Measurements from ENCODE around the gene MAK. TPM values are rescaled to one million over a fixed set of nuclear protein-coding genes. Genes with fewer than 3 reads are reported as not detected.
A peak's percentile ranks its signal among the peaks of the same experiment; 100 is the strongest.

The MAK gene
- polyA plus RNA-seq, 1 donor (not counting 4 experiments of a cell fraction or from before 2014, with no cell fraction given) = not detected

DNA sequence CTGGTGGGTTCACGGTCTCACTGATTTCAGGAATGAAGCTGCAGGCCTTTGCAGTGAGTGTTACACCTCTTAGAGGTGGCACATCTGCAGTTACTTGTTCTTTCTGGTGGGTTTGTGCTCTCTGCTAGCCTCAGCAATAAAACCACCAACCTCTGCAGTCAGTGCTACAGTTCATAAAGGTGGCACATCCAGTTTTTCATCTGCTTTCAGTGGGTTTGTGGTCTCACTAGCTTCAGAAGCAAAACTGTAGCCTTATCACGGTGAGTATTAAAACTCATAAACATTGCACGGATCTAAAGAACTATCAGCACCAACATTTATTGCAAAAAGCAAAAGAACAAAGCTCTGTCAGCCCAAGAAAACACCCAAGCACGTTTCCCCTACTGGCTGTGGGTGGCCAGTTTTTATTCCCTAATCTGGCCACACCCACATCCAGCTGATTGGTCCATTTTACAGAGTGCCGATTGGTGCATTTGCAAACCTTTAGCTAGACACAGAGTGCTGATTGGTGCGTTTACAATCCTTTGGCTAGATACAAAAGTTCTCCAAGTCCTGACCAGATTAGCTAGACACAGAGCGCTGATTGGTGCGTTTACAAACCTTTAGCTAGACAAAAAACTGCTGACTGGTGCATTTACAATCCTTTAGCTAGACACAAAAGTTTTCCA lies 118.9 kb downstream of the MAK start:
- H4K20me1 ChIP-seq (ENCODE audit: control insufficient read depth, extremely low read depth, insufficient read depth, low read length) = no peaks in the 10 kb centered on the region
- DNase-seq (ENCODE audit: low read depth, low spot score) (no peak), FAIRE-seq (no peak)
- dilution Hi-C loops (cut with MboI; ENCODE audit: extremely low pct_ligation_motif_present, low sequenced_read_pairs) = no loop called here
- peaks cover 5% of the 10 kb centered on the region for H3K9me3 ChIP-seq (ENCODE audit: control insufficient read depth, low read depth, low read length)
- H3K4me1 ChIP-seq (ENCODE audit: control insufficient read depth, extremely low read depth, insufficient read depth, low read length) = peaks cover 17% of the 10 kb centered on the region
- H3K4me3 ChIP-seq (ENCODE audit: control insufficient read depth in 2 of 3, extremely low read depth in 1 of 3, insufficient read depth in 2 of 3, low read depth in 1 of 3, low read length in 3 of 3) = peak overlapping the region in 2 of 3 experiments; percentile 45 to 51
- H3K79me2 ChIP-seq (ENCODE audit: control insufficient read depth, insufficient read depth, low read length) = peaks cover 15% of the 10 kb centered on the region
- H3K4me2 ChIP-seq (ENCODE audit: control insufficient read depth, extremely low read depth, insufficient read depth, low read depth, low read length) = no peak overlapping the region
- H2AFZ ChIP-seq (ENCODE audit: control insufficient read depth, low read length) = no peak overlapping the region
- TF ChIP-seq, protein P1, sequence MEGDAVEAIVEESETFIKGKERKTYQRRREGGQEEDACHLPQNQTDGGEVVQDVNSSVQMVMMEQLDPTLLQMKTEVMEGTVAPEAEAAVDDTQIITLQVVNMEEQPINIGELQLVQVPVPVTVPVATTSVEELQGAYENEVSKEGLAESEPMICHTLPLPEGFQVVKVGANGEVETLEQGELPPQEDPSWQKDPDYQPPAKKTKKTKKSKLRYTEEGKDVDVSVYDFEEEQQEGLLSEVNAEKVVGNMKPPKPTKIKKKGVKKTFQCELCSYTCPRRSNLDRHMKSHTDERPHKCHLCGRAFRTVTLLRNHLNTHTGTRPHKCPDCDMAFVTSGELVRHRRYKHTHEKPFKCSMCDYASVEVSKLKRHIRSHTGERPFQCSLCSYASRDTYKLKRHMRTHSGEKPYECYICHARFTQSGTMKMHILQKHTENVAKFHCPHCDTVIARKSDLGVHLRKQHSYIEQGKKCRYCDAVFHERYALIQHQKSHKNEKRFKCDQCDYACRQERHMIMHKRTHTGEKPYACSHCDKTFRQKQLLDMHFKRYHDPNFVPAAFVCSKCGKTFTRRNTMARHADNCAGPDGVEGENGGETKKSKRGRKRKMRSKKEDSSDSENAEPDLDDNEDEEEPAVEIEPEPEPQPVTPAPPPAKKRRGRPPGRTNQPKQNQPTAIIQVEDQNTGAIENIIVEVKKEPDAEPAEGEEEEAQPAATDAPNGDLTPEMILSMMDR (optimal IDR thresholded peaks at IDR 0.05 in 1 of 3, IDR thresholded peaks at IDR 0.05 in 1 of 3, conservative IDR thresholded peaks at IDR 0.05 in 1 of 3; ENCODE audit: extremely low read depth in 1 of 3, insufficient read depth in 2 of 3, low read length in 3 of 3) = no peak
- no peak for TF ChIP-seq EZH2 (IDR thresholded peaks at IDR 0.05; ENCODE audit: low read length)
- H3K36me3 ChIP-seq (ENCODE audit: control insufficient read depth in 2 of 2, extremely low read depth in 1 of 2, insufficient read depth in 2 of 2, low read length in 2 of 2) = no peaks in the 10 kb centered on the region
- H3K27me3 ChIP-seq (ENCODE audit: control insufficient read depth, extremely low read depth, insufficient read depth, low read length) = no peaks in the 10 kb centered on the region
- no peak overlapping the region for H3K27ac ChIP-seq (ENCODE audit: control insufficient read depth, insufficient read depth, low read length)
- H3K9ac ChIP-seq (ENCODE audit: control insufficient read depth, extremely low read depth, insufficient read depth, low read length) = no peak overlapping the region
- no peaks in the 10 kb centered on the region for H3K9me1 ChIP-seq (ENCODE audit: control insufficient read depth, extremely low read depth, insufficient read depth, low read length)

DNA sequence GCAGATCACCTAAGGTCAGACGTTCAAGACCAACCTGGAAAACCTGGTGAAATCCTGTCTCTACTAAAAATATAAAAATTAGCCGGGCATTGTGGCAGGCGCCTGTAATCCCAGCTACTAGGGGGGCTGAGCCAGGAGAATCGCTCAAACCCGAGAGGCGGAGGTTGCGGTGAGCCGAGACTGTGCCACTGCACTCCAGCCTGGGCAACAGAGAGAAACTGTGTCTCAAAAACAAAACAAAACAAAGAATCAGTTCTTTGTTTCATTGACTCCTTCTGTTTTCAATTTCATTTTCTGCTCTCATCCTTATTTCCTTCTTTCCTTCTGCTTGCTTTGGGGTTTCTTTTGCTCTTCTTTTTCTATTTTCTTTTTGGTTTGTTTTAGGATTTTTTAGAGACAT lies 124.4 kb downstream of the MAK start:
- TF ChIP-seq EZH2 (IDR thresholded peaks at IDR 0.05; ENCODE audit: low read length) = no peak
- TF ChIP-seq, protein P1 (optimal IDR thresholded peaks at IDR 0.05 in 1 of 3, IDR thresholded peaks at IDR 0.05 in 1 of 3, conservative IDR thresholded peaks at IDR 0.05 in 1 of 3; ENCODE audit: extremely low read depth in 1 of 3, insufficient read depth in 2 of 3, low read length in 3 of 3) = no peak
- H3K4me2 ChIP-seq (ENCODE audit: control insufficient read depth, extremely low read depth, insufficient read depth, low read depth, low read length) = no peak overlapping the region
- no peak overlapping the region for H3K9ac ChIP-seq (ENCODE audit: control insufficient read depth, extremely low read depth, insufficient read depth, low read length)
- FAIRE-seq = no peak
- H3K79me2 ChIP-seq (ENCODE audit: control insufficient read depth, insufficient read depth, low read length) = no peaks in the 10 kb centered on the region
- H3K4me1 ChIP-seq (ENCODE audit: control insufficient read depth, extremely low read depth, insufficient read depth, low read length) = no peaks in the 10 kb centered on the region
- DNase-seq (ENCODE audit: low read depth, low spot score) = no peak
- H4K20me1 ChIP-seq (ENCODE audit: control insufficient read depth, extremely low read depth, insufficient read depth, low read length) = no peaks in the 10 kb centered on the region
- no peaks in the 10 kb centered on the region for H3K9me1 ChIP-seq (ENCODE audit: control insufficient read depth, extremely low read depth, insufficient read depth, low read length)
- no peaks in the 10 kb centered on the region for H3K27me3 ChIP-seq (ENCODE audit: control insufficient read depth, extremely low read depth, insufficient read depth, low read length)
- peaks cover 3% of the 10 kb centered on the region for H3K9me3 ChIP-seq (ENCODE audit: control insufficient read depth, low read depth, low read length)
- H3K27ac ChIP-seq (ENCODE audit: control insufficient read depth, insufficient read depth, low read length) = no peak overlapping the region
- H2AFZ ChIP-seq (ENCODE audit: control insufficient read depth, low read length) = no peak overlapping the region
- peaks cover 0 to 2% of the 10 kb centered on the region in 2 experiments for H3K36me3 ChIP-seq (ENCODE audit: control insufficient read depth in 2 of 2, extremely low read depth in 1 of 2, insufficient read depth in 2 of 2, low read length in 2 of 2)
- no peak overlapping the region for H3K4me3 ChIP-seq (ENCODE audit: control insufficient read depth in 2 of 3, extremely low read depth in 1 of 3, insufficient read depth in 2 of 3, low read depth in 1 of 3, low read length in 3 of 3)
- dilution Hi-C loops (cut with MboI; ENCODE audit: extremely low pct_ligation_motif_present, low sequenced_read_pairs) = no loop called here

Small RNA genes lying within 50 kb of the gene (small RNA-seq; reads per million reads assigned to genes)
- 0 reads per million in 3 experiments for gene RNA5SP203 (ENCODE audit: insufficient read length in 3 of 3, low read depth in 3 of 3, low replicate concordance in 1 of 3)

Other genes with a start within 250 kb of the MAK start
- not detected in 3 replicates for gene C6orf52, start 143.9 kb downstream of the MAK start, polyA plus RNA-seq
- gene PAK1IP1, start 143.6 kb downstream of the MAK start, polyA plus RNA-seq = 23.8 to 36.3 TPM (median 33.0 TPM) in 3 replicates
- gene TMEM14C, start 115.5 kb downstream of the MAK start, polyA plus RNA-seq = 245 to 304 TPM (median 246 TPM) in 3 replicates
- gene TMEM14B, start 90.7 kb downstream of the MAK start, polyA plus RNA-seq = 86.2 to 157 TPM (median 96.2 TPM) in 3 replicates
- not detected in 3 replicates for gene GCM2, start 43.5 kb upstream of the MAK start, polyA plus RNA-seq
- gene SYCP2L, start 48.5 kb upstream of the MAK start, polyA plus RNA-seq = 0.44 to 1.3 TPM (median 0.76 TPM) in 3 replicates
- 0.04 to 0.10 TPM (median 0.05 TPM) in 3 replicates for gene ELOVL2, start 205.8 kb upstream of the MAK start, polyA plus RNA-seq